Stimulated activated CD4-positive, alpha-beta T cell treated with anti-CD3 and anti-CD28 coated beads, Interleukin-2, amount 100 ng/mL, for 24 hours (primary cell): ENCODE data around the gene PPP5C.
"Not testable (repeated sequence)": the region's sequence is repeated elsewhere in the genome, so short reads cannot be mapped to it uniquely, and the experiment has no call there.

Experiments
- DNase-seq, 2 donors: peaks; one replicate each; pipeline ENCODE4 v3.0.0-alpha.2; 2020

Gene PPP5C

DNA sequence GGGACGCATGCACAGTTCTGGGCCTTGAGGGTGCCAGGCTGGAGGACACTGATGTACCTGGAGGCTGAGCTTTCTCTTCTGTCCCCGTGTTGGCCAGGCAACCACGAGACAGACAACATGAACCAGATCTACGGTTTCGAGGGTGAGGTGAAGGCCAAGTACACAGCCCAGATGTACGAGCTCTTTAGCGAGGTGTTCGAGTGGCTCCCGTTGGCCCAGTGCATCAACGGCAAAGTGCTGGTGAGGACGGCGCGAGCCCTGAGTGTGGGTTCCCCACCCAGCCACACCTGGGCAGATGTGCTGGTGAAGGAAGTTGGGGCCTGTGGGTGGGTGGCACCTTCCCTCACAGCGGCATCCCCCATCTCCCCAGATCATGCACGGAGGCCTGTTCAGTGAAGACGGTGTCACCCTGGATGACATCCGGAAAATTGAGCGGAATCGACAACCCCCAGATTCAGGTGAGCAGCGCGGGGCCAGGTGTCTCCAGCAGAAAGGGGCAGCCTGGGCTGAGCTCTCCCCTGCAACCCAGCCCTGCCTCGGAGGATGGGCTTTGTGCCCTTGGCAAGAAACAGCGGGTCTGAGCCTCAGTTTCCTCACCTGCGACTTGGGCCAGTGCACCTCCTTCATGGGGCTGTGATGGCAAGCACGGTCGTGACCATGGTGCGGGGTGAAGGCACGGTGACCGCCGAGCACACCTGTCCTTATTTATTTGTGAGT is 40.3 kb downstream of the PPP5C start:
- no peak for DNase-seq

DNA sequence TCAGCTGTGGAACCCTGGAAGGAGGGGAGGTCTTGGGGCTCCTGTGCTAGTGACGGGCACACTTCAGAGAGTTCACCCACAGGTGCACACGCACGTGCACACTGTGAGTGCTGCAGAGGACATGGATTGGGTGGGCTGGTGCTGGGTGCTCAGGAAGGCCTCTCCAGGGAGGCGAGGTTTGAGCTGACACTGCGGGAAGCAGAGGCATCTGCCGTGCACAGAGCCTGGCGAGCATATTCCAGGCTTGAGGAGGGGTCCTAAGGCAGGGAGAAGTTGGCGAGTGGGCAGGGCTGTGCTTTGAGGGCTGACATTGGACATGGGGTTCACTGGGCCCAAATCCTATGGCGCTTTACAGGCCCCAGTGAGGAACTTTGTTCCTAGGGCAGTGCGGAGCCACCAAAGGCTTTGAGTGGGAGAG is 40.8 kb downstream of the PPP5C start:
- no peak for DNase-seq

DNA sequence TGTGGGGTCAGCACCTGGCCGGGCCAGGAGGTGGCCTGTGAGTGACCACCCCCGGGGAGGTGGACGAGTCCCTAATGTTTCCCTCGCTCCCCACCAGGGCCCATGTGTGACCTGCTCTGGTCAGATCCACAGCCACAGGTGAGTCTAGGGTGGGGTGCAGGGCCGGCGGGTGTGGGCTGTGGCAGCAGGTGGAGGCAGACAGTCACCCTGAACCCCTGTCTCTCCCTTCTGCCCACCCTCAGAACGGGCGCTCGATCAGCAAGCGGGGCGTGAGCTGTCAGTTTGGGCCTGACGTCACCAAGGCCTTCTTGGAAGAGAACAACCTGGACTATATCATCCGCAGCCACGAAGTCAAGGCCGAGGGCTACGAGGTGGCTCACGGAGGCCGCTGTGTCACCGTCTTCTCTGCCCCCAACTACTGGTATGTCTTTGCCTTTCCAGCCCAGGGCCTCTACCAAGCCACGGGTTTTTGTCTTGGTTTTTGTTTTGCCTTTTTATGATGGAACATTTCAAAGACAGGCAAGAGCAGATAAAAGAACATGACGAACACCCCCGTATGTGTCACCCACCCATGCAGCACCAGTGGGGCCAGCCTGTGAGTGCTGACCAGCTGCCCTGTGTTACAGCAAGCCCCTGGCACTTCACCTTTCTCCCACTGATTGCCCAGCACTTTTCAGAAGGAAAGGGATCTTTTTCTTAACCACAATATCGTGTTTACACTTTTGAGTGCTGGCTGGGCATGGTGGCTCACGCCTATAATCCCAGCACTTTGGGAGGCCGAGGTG is 41.6 kb downstream of the PPP5C start:
- DNase-seq: no peak

DNA sequence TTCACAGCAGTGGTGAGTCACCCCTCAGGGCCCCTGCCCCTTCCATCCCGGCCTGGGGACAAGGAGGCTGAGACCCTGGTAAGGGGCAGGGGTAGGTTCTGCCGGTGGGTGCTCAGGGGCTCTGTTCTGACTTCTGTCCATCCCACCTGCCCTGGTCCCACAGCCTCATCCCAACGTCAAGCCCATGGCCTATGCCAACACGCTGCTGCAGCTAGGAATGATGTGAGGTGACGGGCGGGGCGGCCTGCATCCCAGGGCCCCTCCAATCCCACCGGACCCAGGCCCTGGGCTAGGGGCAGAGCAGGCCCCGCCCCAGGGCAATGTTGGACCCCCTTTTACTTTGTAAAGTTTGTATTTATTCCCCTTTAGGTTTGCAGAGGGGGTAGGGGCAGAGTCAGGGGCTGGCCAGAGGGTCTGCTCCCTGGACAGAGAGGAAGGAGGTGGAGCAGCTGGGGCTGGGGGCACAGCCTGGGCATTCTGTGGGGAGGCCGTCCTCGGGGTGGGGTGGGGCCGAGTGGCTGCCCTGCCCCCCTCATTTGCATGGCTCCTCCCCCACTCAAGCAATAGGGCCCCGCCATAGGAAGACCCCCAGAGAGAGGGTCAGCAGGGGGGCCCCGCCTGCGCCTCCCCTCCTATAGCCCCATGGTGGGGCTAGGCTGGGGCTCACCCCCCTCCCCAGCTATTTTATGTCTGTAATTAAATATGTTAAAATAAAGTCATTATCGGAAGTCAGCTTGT is 43.4 kb downstream of the PPP5C start:
- no peak for DNase-seq

DNA sequence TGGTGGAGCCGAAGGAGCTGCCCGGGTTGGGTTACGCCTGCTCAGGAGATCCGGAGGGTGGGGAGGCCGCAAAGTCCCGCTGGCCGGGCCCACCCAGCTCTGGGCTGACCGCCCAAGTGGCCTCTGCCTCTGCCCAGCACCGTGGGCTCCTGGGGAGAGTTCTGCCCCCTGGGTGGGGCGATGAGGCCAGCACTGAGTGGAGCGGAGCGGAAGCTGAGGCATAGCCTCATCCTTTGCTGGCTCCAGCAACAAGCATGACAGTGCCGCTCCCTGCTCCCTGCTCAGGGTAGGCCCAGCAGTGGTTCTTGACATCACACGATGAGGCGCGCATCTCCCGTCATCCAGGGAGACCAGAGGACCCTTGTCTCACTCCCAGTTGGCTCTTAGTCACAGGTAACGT is 44.0 kb downstream of the PPP5C start:
- DNase-seq: no peak

DNA sequence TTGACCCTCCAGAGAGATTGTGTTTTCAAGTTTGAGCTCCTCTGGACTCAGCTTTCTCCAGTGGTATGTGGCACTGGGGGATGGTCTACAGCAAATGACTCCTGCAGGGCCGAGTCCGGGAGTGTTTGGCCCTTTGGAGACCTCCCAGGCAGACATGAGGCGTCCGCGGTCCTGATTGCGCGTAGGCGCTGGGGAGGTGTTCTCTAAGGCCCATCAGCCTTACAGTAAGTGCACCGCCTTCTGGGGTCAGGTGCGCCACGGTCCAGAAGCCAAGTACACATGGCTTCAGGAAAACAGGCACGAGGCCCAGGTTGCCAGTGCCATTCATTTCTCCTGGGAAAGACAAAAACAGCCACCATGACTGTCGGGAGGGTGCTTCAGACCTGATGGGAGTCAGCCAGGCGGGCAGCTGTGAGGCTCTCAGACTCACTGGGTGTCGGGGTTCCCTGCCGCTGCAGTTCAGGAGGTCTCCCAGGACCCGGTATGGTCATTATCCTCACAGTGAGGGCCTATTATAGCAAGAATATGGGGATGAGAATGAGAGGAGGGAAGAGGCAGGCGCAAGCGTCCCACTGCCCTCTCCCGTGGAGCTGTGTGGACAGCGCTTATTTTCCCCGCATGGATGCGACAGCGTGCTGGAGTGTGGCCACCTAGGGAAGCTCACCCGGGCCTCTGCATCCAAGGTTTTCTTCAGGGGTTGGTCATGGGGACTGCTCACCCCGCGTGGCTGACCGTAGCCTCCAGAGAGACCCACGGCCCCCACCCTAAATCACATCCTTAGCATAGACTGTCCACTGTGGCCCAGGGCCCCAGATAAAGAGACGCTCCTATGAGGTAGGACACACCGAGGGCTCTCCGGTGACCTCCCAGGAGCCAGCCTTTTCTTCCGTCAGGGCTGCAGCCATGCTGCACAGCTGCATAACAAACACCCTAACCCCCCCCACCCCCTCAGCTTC is 44.7 kb downstream of the PPP5C start:
- DNase-seq: no peak

DNA sequence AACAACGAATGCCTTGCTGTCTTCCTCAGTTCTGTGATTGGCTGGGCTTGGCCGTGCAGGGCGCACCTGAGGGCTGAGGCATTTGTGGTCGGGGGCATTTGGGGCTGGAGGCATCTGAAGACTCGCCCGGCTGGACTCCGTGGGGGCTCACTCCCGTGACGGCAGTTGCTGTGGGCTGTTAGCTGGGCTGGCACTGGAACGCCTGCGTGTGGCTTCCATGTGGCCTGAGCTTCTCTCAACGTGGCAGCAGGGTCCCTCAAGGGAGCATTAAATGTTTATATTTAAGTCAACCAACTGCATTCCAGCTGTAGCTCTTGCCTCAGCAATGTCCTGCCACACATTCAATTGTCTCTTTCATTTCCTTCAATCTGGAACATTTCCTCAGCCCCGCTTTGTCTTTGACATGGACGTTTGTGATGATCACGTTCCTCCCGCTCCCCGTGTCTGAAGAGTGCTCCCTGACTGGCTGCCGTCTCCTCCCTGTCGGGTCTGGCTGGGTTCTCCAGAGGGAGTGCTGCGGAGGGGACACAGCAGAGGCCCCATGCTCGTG is 45.4 kb downstream of the PPP5C start:
- DNase-seq: no peak

DNA sequence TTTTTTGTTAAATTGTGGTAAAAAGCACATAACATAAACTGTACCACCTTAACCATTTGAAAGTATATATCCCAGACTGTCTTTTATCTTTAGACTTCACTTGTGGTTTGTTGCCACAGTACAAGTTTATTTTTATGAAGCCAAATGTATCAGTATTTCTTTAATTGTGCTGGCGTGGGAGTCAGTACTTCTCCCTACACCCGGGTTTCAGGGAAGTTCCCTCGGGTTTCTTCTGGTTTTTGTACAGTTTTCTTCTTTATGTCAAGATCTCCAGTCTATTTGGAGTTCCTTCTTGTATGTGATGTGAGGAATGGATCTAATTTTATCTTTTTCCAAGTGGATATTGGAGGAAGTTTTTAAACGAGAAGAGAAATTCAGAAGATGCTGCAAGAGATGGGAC is 46.0 kb downstream of the PPP5C start:
- DNase-seq: no peak

DNA sequence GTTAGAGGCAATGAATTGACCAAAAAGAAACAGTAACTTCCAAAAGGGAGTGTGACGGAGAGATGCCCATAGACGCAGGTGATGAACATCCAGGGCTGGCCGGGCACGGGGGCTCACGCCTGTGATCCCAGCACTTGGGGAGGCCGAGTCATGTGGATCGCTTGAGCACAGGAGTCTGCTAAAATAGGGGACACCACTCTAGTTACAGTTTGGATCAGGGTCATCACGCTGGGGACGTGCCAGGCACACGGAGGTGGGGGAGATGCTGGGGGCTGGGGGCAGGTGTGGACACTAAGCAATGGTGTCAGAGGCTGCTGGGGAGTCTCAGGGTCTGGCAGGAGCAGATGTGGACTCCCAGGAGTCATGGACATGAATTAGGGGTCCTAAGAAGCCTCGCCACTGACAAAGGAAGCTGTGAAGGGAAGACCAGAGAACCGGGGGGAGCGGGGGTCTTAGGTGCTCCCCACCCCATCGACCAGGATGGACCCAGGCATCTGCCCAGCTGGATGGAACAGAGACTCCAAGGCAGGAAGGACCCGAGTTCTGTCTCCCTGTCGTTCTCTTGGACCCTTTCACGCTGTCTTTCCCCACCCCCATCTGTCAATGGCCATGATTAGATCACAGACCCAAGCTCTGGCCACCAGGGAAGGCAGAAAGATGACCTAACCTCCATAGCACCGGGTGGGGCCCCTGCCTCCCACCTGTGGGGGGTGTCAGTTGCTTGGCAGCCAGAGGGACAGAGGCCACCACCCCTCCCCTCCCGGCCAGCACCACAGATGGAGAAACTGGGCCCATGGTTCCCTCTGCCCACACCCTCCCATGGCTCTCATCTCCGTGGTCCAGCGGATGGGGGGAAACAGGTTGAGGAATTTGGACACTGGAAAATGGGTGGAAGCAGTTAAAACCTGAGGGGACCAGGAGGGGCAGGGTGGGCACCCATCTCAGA is 46.8 kb downstream of the PPP5C start:
- DNase-seq: no peak

DNA sequence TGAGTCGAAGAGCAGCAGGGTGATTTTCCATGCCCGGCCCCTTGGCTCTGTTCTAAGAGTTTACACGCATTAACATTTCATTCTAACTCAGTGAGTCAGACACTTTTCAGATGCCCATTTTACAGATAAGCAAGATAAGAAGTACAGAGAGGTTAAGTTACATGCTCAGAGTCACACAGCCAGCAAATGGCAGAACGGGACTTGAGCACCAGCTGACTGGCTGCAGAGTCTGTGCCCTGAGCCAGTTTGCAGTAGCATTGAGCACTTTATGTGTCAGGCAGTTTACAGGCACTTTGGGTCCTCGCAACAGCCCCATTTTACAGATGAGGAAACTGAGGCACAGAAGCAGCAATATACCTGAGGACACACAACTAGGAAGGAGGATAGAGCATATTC is 47.5 kb downstream of the PPP5C start:
- no peak for DNase-seq

DNA sequence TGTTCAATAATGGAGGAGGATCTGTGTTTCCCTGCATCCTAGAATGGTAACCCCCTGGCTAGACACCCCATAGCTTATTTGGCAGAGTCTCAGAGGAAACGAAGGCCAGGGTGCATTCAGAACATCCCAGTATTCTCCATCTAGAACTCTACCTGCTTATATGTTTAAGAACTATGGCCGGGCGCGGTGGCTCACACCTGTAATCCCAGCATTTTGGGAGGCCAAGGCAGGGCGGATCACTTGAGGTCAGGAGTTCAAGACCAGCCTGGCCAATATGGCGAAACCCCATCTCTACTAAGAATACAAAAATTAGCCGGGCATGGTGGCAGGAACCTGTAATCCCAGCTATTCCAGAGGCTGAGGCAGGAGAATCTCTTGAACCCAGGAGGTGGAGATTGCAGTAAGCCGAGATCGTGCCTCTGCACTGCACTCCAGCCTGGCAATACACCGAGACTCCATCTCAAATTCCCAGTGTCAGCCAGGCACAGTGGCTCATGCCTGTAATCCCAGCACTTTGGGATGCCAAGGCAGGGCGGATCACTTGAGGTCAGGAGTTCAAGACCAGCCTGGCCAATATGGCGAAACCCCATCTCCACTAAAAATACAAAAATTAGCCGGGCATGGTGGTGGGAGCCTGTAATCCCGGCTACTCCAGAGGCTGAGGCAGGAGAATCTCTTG is 51.1 kb downstream of the PPP5C start:
- not testable (repeated sequence) for DNase-seq

DNA sequence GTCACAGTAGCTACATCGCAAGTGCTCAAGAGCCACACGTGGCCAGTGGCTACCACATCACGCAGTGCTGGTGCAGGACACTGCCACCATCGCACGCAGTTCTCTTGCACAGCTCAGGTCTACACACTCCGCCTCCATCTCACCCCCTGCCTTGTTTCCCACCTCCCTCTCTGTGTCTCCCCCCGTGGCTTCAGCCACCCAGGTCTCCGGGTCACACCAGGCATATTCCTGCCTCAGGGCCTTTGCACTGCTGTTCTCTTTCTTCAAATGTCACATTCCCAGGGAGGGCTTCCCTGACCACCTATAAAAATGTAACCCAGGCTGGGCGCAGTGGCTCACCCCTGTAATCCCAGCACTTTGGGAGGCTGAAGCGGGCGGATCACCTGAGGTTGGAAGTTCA is 55.8 kb downstream of the PPP5C start:
- DNase-seq: no peak

DNA sequence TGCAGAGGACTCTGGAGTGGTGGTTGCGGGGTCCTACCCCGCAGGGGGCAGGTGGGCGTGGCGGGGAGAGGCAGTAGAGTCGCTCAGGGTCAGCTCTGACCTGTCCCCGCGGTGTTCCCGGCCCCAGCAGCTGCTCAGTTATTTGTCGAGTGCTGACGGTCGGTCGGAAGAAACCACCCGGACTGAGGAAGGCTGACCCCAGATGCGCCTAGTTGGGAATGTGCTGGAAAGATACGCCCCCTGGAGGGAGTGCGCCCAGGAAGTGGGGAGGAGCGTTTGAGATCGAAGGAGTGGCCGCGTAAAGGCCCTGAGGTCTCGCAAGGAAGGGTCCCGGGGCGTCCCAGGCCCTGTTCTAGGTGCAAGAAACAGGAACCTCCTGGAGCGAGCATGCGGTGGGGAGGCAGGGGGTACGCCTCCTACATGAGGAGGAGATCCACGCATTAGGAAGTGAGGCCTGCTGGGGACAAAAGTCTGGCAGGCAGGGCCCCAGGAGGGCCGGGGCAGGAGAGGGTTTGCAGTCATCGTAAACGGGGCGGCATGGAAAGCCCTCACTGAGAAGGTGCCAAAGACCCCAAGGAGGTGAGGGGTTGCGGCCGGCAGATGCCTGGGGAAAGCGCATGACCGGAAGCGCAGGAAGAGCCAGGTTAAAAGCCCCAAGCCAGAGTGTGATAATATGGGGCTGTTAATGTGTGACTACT is 57.3 kb downstream of the PPP5C start:
- DNase-seq: no peak

DNA sequence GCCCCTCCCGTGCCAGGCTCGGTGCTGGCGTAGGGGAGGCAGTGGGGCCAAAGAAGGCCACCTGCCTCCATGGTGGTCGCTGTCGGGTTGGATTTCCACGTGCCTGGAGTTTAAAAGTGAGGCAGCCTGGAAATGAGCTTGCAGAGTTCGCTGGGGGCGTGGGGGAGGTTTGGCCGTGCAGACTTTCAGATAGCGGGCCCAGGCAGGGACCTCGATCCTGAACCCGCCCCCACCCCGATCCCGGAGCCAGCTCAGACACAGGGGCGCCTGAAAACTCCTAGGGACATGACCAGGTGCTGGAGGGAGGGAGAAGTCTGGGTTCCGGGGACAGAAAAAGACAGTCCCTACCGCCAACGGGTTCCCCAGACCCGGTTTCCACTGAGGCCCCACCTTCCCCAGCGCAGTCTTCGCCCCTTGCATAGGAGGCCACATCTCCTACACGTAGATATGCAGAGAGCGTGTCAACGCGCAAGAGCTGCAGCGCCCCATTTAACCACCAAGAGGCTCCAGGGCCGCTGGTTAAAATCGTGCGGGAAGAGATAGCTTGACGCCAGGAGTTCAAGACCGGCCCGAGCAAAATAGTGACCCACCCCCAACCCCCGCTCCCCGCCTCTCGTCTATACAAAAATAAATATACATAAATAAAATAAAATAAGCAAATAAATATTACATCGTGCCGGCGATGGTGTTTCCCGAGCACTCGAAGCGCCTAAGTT is 58.0 kb downstream of the PPP5C start:
- no peak for DNase-seq

DNA sequence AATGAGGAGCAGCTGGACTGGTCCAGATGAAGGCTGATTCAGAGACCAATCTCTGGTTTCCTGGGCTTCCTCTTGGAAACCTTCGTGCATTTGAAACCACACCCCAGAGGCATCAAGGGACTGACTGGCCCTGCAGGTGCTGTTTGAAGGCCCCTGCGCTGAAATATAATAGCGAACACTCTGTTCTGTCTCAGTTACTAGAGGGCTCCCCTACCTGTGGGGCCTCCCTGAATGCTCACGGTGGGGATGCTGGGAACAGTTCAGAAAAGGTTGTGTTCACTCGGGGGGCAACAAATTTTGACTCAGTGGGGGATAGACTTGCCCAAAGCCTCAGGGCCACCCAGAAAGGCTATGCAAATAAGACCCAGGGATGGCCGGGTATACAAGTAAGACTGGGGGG is 60.1 kb downstream of the PPP5C start:
- DNase-seq: no peak

DNA sequence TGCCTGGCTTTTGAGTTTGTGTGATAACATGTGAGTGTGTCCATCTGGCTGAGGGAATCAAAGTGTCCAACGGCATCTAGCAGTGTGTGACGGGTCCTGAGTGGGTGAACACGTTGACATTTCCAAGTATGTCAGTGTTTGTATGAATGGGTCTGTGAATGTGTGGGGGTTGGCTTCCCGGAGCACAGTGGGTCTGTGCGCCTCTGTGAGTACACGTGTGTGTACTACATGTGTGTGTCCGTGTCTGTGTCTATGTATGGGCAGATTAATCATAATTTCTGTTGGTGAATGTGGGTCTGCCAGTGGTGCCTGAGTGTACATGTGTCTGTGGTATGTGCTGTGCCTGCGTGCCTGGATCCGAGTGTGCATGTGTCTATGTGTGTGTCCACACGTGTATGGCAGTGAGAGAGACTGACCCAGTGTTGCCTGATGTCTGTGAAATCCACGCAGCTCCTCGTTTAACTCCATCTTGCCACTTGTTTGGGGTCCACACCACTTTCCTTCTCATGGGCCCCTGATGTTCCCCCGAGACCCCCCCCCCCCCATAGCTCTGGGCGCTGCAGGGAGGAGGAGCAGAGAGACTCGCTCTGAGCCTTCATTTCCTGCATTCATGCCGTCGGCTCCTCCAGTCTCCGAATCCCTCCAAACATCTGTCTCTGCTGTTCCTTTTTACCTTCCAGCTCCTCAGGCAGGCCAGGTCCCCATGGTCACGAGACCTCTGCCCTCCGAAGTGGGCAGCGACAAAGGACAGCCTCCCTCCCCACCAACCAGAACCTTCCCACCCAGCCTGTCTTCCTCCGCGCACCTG is 61.2 kb downstream of the PPP5C start:
- no peak for DNase-seq

DNA sequence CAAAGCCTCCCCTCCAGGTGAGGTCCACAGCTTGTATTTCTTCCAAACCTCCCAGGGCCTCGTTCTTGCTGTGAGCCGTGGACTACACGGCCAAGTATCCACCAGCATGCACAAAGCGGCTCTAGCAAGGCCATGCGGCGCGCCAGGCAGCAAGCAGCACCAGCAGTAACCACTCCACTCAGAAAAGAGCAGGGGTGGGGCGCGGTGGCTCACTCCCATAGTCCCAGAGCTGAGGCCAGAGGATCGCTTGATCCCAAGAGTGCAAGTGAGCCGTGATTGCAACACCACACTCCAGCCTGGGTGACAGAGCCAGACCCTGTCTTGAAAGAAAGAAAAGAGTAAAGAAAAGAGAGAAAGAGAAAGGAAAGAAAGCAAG is 61.8 kb downstream of the PPP5C start:
- DNase-seq: no peak

DNA sequence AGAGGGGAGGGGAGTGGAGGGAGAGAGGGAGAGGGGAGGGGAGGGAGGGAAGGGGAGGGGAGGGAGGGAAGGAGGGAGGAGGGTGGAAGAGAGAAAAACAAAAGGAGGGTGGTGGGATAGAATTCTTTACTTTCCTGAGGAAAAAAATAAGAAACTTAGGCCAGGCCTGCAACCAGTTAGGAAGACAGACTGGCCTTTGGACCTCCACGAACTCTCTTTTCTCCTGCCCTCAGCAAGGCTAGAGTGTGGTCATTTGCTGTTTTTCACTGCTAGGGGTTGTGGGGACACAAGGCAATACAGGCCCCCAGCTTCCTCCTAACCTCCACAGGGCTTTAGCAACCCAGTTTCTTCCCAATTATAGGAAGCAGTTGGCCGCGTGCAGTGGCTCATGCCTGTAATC is 62.3 kb downstream of the PPP5C start:
- DNase-seq: no peak
